ENCODE measurements around the gene SAMD8.

GRCh38 chr10:75180592-75180991, 69.1 kb downstream of the SAMD8 start:
- TF ChIP-seq CTCF (conservative IDR thresholded peaks at IDR 0.05; ENCODE audit: low read depth, low read length) = no peak
- TF ChIP-seq EZH2 (IDR thresholded peaks at IDR 0.05; ENCODE audit: borderline replicate concordance, low read depth, low read length, poor library complexity, severe bottlenecking) = no peak
